ENCODE data around the gene HMGCL. TPM values are rescaled to one million over a fixed set of nuclear protein-coding genes. Genes with fewer than 3 reads are reported as not detected.
"Not testable (repeated sequence)": the region's sequence is repeated elsewhere in the genome, so short reads cannot be mapped to it uniquely, and the experiment has no call there.

The HMGCL gene
- total RNA-seq, 1 donor from 2014 or later: 30.7 TPM

- POLR2A ChIA-PET: interaction anchor here (0.7 kb wide), 1 partner anchor 23 kb away, joined by 4 read pairs; no protein-coding TSS in a partner anchor
- CTCF ChIA-PET: interaction anchor here (0.7 to 2.2 kb wide), 5 partner anchors 29 to 83 kb away, joined by 3 to 12 read pairs (median 7); partner anchors contain the start of gene HMGCL
- Mint-ChIP-seq H3K36me3 (ENCODE audit: low read depth) (peaks cover 51% of the 10 kb centered on the region), H3K27ac (no peak overlapping the region), H3K4me1 (no peaks in the 10 kb centered on the region), H3K4me3 (no peak overlapping the region), H3K9me3 (no peaks in the 10 kb centered on the region), H3K27me3 (no peaks in the 10 kb centered on the region)
- TF ChIP-seq, protein P1, sequence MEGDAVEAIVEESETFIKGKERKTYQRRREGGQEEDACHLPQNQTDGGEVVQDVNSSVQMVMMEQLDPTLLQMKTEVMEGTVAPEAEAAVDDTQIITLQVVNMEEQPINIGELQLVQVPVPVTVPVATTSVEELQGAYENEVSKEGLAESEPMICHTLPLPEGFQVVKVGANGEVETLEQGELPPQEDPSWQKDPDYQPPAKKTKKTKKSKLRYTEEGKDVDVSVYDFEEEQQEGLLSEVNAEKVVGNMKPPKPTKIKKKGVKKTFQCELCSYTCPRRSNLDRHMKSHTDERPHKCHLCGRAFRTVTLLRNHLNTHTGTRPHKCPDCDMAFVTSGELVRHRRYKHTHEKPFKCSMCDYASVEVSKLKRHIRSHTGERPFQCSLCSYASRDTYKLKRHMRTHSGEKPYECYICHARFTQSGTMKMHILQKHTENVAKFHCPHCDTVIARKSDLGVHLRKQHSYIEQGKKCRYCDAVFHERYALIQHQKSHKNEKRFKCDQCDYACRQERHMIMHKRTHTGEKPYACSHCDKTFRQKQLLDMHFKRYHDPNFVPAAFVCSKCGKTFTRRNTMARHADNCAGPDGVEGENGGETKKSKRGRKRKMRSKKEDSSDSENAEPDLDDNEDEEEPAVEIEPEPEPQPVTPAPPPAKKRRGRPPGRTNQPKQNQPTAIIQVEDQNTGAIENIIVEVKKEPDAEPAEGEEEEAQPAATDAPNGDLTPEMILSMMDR (IDR thresholded peaks at IDR 0.05): no peak
- intact Hi-C loops (cut with micrococcal nuclease): loop anchor here (1.0 kb wide), 2 partner anchors 82 to 86 kb away; no protein-coding TSS in a partner anchor
- ATAC-seq (ENCODE audit: low read depth) (no peak), DNase-seq (no peak)
Measured at GRCh38 chr1:23854568-23854967, 29.3 kb upstream of the HMGCL start.

DNA sequence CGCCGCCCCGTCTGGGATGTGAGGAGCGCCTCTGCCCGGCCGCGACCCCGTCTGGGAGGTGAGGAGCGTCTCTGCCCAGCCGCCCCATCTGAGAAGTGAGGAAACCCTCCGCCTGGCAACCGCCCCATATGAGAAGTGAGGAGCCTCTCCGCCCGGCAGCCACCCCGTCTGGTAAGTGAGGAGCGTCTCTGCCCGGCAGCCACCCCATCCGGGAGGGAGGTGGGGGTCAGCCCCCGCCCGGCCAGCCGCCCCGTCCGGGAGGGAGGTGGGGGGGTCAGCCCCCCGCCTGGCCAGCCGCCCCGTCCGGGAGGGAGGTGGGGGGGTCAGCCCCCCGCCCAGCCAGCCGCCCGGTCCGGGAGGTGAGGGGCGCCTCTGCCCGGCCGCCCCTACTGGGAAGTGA is 27.9 kb upstream of the HMGCL start:
- ATAC-seq (ENCODE audit: low read depth); intact Hi-C loops (cut with micrococcal nuclease); H3K9me3 Mint-ChIP-seq; H3K27ac Mint-ChIP-seq; H3K4me1 Mint-ChIP-seq; POLR2A ChIA-PET; CTCF ChIA-PET; H3K27me3 Mint-ChIP-seq; H3K4me3 Mint-ChIP-seq; DNase-seq: not testable (repeated sequence)
- peaks cover 48% of the 10 kb centered on the region for H3K36me3 Mint-ChIP-seq (ENCODE audit: low read depth)

- intact Hi-C loops (cut with micrococcal nuclease); H3K4me1 Mint-ChIP-seq; H3K27ac Mint-ChIP-seq; ATAC-seq (ENCODE audit: low read depth); H3K9me3 Mint-ChIP-seq; H3K4me3 Mint-ChIP-seq; H3K27me3 Mint-ChIP-seq; DNase-seq: not testable (repeated sequence)
- POLR2A ChIA-PET: interaction anchor here (0.6 kb wide), 1 partner anchor 77 kb away, joined by 5 read pairs; no protein-coding TSS in a partner anchor
- peaks cover 55% of the 10 kb centered on the region for H3K36me3 Mint-ChIP-seq (ENCODE audit: low read depth)
- CTCF ChIA-PET: interaction anchor here (1.3 kb wide), 1 partner anchor 42 kb away, joined by 3 read pairs; no protein-coding TSS in a partner anchor
Measured at GRCh38 chr1:23851406-23851805, 26.2 kb upstream of the HMGCL start.

- no peak overlapping the region for H3K4me3 Mint-ChIP-seq
Measured at GRCh38 chr1:23848673-23849616, 23.7 kb upstream of the HMGCL start.

GRCh38 chr1:23847482-23848095 is 22.4 kb upstream of the HMGCL start:
- CTCF ChIA-PET; H3K4me3 Mint-ChIP-seq; H3K27ac Mint-ChIP-seq; H3K4me1 Mint-ChIP-seq; H3K9me3 Mint-ChIP-seq; POLR2A ChIA-PET; DNase-seq; ATAC-seq (ENCODE audit: low read depth); H3K27me3 Mint-ChIP-seq; intact Hi-C loops (cut with micrococcal nuclease): not testable (repeated sequence)
- H3K36me3 Mint-ChIP-seq (ENCODE audit: low read depth): peaks cover 48% of the 10 kb centered on the region

More at GRCh38 chr1:23848673-23849616, 23.7 kb upstream of the HMGCL start:
- ChIA-PET POLR2A (interaction anchor here (1.0 kb wide), 1 partner anchor 23 kb away, joined by 4 read pairs; the partner anchor contains the start of gene HMGCL), CTCF (no interaction called here)
- Mint-ChIP-seq H3K4me1 (no peaks in the 10 kb centered on the region), H3K27me3 (no peaks in the 10 kb centered on the region), H3K36me3 (ENCODE audit: low read depth) (peaks cover 49% of the 10 kb centered on the region), H3K9me3 (no peaks in the 10 kb centered on the region), H3K27ac (no peak overlapping the region)
- DNase-seq (no peak), ATAC-seq (ENCODE audit: low read depth) (no peak)
- TF ChIP-seq, protein P1 (IDR thresholded peaks at IDR 0.05): no peak
- intact Hi-C loops (cut with micrococcal nuclease): no loop called here

DNA sequence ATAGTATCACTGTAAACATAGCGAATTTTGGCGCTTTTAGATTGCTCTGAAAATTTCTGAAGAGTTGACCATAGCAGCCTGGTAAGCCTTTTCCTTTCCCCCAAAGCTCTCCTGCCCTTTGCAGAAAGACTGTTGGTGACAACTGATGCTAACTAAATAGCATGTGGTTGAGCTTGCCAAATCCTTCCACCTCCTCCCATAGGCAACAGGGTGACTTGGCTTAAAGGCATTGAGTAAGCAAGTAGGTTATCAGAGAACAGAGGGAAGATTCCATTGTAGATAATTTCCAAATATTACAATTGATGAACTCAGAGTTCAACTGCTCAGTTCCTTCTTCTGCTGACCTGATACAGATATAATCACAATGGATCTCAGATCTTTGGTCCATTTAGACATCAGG is 19.9 kb upstream of the HMGCL start:
- TF ChIP-seq, protein P1 (IDR thresholded peaks at IDR 0.05): no peak
- Mint-ChIP-seq H3K4me3 (no peak overlapping the region), H3K27me3 (no peaks in the 10 kb centered on the region), H3K36me3 (ENCODE audit: low read depth) (peaks cover 41% of the 10 kb centered on the region), H3K27ac (no peak overlapping the region), H3K4me1 (no peaks in the 10 kb centered on the region), H3K9me3 (no peaks in the 10 kb centered on the region)
- DNase-seq (no peak), ATAC-seq (ENCODE audit: low read depth) (no peak)
- CTCF ChIA-PET: interaction anchor here (0.6 kb wide), 1 partner anchor 14 kb away, joined by 3 read pairs; no protein-coding TSS in a partner anchor
- intact Hi-C loops (cut with micrococcal nuclease): no loop called here
- POLR2A ChIA-PET: interaction anchor here (0.7 kb wide), 1 partner anchor 102 kb away, joined by 3 read pairs; no protein-coding TSS in a partner anchor
